Anterior cingulate cortex (tissue), 58 donors: ENCODE measurements around the gene CYP27B1.

Source experiments
- DNase-seq, 58 donors: peaks; one replicate each; lab custom pipeline; 2025; lab: John Stamatoyannopoulos, UW

Gene CYP27B1

DNA sequence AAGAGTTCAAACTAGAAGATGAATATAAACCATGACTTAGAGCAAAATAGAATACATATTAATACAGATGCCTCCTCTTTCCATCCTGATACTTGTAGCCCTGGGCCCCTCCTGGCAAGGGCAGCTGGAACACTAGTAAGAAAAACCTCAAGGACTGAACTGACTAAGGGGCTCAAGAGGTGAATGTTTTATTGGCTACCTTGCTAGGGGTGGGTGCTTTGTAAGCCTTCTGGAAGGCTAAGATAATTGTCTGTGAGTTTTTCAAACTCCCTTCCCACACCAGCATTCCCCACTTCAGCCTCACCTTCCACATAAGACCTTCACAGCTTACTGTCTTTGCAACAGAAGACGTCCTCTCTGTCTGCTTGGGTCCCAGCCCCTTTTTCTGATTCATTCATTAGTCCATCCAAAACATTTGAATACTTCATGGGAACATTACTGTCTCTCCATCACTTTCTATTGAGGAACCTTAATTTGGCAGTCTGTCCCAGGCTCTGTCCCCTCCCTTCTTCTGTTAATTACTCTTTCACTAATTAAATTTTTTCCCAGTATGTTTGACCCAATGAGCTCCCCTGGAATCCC is 13.0 kb downstream of the CYP27B1 start:
- no peak for DNase-seq

DNA sequence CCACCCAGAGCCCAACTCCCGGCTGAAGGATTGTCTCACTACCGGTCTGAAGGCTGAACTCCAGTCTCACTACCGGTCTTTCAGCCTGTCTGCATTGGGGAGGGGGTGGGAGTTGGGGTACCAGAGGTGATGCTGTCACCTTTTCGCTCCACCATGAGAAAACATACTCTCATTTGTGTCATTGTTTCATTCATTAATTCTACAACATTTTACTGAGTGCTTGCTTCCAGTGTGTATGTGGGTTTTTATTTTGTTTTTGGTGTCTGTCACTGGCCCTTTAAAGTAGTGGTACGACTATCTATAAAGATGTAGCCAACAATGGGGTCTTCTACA is 14.2 kb downstream of the CYP27B1 start:
- no peak for DNase-seq

DNA sequence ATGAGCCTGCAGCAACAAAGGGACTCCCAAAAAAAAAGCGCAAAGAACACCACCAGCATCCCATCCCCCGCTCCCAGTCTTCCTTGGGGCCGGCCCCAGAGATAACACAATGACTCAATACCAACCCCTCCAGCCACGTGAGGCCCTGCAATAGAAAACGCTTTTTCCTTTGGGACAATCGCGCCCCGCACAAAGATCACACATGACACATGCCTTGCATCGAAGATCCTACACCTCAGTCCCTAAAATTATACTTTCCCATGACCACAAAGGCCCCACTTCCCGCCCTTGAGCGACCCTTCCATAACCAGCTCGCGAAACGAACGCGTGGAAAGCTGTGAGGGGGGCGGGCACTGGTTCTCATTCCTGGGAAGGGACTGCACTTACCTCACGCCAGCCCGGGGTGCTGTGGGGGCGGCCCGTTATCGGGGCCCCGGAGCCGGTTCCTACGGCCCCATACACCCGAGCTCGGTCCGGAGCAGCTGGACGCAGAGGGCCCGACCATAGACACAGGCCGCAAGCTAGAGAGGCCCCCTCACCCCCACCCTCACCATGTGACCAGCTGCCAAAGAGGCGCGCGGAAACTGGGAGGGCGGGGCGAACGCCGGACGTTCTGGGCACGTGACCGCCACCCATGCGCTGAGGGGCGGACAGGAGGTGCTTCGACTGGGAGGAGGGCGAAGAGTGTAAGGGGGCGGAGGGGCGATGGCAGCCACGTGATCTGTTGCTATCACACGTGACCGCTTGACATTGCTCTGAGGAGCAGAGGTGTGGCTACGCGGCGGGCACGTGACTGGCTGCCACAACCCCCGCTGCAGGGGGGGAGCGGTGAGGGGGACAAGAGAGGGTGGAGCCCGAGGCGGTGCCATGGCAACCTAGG is 14.8 kb downstream of the CYP27B1 start, which contains the start of gene CDK4:
Gene CDK4, minus strand, starts transcription at position 523 of the 880 bp plus-strand sequence. CDS start 593 bp downstream, outside the sequence.
- DNase-seq: peak; percentile 94 to 100 (median 100)

DNA sequence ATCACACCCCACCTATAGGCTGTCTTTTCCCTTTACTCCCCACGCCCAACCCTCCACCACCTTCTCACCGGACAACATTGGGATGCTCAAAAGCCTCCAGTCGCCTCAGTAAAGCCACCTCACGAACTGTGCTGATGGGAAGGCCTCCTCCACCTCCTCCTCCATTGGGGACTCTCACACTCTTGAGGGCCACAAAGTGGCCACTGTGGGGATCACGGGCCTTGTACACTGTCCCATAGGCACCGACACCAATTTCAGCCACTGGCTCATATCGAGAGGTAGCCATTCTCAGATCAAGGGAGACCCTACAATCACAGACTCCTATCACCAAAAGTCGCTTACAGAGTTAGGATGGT is 15.5 kb downstream of the CYP27B1 start:
- DNase-seq: no peak

DNA sequence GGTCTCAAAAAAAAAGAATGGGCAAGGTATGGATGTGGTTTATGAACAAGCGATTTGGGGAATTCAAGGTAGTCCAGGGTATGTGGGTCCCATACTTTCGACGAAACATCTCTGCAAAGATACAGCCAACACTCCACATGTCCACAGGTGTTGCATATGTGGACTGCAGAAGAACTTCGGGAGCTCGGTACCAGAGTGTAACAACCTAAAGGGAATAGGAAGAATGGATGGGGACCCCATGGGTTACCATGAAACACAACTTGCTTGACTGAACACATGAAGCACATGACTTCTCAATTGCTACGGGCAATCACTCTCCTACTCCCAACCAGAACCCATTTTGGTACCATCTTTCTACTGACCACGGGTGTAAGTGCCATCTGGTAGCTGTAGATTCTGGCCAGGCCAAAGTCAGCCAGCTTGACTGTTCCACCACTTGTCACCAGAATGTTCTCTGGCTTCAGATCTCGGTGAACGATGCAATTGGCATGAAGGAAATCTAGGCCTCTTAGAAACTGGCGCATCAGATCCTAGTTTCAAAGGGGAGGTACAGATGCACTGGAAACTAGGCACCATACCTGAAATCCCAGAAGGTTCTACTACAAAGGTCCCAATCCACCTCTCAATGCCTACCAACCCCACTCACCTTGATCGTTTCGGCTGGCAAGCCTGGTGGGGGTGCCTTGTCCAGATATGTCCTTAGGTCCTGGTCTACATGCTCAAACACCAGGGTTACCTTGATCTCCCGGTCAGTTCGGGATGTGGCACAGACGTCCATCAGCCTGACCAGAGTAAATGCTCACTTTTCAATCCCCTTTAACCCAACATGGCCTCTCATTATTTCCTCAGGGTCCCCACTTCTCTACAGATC is 16.1 kb downstream of the CYP27B1 start:
- DNase-seq: no peak

DNA sequence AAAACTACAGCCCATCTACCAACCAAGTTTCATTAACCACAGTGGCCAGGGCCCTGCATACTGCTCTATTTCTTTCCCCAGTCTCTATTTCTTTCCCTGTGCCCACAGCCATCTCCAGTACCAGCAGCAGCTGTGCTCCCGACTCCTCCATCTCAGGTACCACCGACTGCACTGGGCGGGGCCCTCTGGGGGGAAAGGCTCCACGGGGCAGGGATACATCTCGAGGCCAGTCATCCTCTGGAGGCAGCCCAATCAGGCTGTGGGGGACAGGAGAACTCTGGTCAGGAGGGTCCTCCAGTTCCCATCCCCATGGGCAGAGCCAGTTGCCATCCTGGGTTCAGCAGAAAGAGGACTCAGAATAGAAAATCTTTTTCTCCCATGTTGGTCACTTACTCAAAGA is 17.8 kb downstream of the CYP27B1 start:
- no peak for DNase-seq

DNA sequence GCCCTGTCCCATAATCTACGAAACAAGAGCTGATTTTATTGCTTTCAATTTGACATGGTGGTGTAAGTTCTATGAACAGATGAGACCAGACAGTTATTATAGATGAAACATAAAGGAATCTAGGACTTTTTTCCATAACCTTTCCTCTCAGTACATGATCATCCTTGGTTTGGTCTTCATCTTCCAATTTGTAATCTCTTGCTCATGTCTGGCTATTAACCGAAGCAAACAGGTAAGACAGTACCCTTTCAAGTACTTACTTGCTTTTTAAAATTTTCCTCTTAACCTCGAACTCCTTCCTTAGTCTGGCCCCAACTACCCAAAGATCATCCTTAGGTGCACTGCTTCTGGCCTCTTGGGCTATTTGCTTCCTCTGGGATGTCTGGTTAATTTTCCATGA is 20.9 kb downstream of the CYP27B1 start:
- DNase-seq: no peak

DNA sequence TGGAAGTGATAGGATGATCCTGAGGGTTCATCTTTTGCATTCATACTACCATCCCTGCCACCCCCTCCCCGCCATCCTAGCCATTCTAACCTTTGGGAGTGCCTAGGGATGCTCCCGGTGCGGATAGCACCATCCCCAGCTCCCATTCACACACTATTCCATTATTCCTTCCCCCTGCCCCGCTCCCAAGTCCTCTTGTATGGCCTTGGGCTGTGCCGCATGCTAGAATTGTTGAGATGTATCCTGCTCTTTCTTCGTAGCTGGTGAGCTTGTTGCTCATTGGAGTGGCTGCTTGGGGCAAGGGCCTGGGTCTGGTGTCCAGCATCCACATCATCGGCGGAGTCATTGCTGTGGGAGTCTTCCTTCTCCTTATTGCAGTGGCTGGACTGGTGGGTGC is 21.4 kb downstream of the CYP27B1 start:
- DNase-seq: peak in 1 of 58 donors; percentile 59

DNA sequence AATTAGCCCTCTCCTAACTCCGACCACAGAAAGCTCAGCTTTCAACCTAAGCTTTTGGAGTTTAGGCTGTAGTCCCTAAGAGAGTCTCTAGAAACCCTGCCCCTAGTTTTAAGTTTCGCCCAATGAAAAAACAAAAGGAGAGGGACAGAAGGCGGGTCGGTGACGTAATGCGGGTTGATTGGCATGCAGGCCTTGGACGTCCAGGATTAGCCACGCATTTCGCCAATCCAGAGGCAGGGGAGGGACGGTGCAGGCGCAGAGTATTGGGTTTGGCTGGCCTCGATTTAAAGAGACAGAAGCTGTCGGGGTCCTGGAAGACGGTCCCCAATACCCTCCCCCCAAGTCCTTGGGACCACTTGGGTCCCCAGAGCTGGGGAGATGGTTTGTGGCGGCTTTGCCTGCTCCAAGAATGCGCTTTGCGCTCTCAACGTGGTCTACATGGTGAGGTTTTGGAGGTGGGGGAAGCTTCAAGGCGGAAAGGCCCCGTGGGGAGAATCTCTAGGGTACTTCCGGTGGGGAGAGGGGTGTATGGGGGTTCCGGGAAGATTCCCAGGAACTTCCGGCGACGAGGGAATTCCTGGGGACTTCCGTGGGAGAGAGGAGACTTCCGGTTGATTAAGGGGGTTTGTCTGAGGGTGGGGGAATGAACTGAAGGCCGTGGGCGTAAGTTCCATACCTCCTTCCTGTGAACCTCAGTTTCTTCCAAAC is 21.9 kb downstream of the CYP27B1 start, which contains the start of gene TSPAN31:
Gene TSPAN31, plus strand, starts transcription at position 263 of the 708 bp plus-strand sequence. Its CDS starts 116 bp downstream, at position 379.
- DNase-seq: peak; percentile 60 to 99 (median 94)

DNA sequence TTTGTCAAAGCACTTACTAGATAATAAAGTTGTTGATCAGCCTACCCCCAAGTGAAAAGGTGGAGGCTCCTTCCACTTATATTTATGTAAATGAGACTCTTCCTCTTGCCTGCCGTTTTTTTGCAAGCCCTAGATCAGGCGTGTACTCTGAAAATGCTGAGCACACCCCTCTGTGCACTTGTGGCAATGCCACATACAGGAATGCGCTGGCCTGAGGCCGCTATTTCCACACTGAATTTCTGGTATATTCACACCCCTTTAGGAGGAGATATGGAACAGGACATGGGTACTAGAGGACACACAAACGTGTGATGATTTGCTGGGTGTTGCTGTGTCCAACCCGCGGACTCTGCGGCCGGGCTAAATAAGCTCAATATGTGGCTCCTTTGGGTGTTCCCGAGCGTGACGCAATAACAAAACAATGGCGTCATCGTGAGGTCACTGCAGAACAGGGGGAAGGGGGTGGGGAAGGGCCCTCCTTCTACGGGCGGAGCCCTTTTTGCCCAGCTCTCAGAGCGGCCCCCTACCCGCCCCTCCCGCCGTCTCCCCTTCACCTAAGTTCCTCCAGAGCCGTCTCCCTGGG is 22.6 kb downstream of the CYP27B1 start:
- DNase-seq: peak in 29 of 58 donors; percentile 49 to 90 (median 73)

DNA sequence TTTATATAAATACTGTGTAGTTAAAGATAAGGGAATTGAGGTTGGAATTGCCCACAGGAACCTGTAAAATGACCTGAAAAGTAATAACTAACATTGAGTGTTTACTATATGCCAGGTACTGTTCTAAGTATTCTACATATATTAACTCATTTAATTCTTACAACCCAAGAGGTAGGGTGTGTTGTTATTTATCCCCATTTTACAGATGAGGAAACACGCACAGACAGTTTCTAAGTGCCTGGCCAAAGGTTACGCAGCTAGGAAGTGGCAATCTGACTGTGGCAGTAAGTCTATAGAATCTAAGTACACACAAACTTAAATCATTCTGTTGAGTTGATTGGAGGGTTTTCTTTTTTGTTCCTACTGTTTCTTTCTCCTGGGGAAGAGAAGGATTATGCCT is 23.1 kb downstream of the CYP27B1 start:
- DNase-seq: no peak

DNA sequence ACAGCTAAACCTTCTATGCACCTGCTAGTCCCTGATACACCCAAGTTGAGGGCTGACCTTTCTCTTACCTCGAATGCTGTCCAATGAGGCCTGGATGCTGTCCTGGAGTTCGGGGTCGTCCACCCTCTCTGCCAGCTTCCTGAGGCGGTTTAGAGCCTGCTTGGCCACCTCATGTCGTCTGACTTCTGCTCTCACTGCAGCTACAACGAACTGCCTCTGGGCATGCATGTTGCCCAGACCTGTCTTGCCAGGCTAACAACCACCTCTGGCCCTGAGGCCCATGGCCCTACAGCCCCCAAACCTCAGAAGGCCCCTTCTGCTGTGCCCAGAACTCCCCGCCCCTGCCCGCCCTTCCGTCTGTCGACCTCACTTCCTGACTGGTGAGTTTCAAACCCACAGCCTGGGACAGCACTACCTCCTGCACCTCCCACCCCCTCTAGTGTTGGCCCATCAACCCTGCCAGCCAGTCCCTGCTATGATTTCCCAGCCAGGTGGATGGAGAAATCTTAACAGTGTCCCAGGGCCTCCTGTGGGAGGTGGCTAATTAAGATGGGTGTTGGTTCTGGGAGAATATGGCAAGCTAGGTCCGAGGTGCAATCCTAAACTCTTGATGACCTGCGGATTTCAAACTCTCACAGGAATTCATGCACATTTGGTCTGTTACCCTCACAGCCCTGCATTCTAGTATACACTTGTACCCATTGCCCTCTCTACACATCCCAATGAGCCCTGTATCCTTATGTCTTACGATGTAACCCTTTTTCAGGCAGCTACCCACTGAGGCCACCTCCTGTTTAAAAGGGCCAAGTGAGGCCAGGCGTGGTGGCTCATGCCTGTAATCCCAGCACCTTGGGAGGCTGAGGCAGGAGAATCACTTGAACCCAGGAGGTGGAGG is 24.8 kb downstream of the CYP27B1 start:
- DNase-seq: no peak

DNA sequence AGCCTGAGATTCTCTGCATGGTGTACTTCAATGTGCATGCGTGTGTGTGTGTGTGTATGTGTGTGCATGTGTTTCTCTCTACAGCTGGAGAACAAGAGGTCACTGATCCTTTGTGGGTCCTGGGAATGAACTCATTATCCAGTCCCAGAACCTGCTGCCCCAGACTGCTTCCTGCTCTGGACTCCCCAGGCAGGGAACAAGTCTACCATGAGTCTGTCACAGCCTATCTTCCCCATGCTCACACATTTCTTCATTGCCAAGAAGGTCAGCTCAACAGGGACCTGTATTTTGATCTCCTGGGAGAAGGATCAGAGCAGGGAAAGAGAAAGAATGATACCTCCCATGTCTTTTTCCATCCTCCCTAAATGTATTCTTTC is 25.5 kb downstream of the CYP27B1 start:
- no peak for DNase-seq

DNA sequence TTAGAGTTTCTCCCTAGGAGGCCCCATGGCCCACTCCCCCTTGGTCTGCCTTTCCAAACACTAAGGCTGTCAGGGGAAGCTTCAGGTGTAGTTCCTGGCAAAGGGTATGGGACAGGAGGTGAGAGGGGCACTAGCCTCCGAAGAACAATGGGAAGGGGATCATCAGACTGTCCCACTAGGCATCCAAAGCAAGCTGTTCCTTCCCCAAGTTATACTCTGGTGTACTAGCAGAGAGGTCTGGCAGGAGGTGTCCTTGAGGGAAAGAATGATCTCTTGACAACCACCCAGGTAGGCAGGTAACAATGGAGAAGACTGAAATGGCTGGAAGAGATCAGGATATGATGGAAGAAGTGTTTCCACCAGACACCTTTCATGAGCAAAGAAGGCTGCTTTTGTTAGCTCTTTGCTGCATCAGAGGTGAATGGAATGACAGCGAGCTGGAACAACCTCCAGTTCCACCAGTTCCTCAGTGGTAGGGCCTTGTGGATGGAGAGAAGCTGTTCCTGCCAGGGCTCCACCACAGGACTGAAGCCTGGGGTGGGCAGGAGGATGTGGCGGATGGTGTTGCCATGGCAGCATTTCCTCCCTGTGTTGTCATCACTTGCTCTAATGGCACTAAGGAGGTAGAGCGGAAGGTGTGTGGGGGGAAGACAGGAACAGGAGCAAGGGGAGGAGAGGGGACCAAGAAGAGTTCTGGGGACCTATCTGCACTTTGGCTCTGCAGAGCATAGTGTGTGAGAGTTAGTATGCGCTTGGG is 26.0 kb downstream of the CYP27B1 start:
- peak in 21 of 58 donors; percentile 10 to 64 (median 26) for DNase-seq

DNA sequence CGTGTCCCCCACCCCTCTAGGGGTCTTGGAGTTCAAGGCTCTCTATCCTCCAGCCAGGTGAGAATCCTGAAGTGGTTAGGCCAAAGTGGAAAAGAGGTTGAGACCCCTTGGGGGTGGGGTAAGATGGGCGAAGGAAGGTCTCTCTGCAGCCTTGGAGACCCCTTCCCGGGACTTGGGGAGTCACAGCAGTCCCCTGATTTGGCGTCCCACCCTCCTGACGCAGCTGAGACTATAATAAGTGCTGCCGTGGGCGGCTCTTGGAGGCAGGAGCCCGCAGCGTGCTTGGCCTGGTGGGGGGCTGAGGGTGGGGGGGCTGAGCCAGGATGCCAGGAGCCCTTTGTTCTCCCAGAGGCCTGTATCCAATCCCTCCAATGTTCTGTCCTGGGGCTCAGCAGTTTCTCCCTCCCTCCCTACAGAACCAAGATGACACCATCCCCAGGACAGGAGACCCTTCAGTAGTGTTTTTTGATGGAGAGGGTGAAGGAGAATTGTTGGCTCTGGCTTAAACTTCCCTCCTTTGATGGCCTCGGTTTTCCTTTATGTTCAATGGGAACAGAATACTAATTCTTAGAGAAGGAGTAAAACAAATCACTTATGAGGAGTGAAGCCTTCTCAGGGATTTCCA is 26.9 kb downstream of the CYP27B1 start:
- DNase-seq: peak in 5 of 58 donors; percentile 11 to 26 (median 17)

DNA sequence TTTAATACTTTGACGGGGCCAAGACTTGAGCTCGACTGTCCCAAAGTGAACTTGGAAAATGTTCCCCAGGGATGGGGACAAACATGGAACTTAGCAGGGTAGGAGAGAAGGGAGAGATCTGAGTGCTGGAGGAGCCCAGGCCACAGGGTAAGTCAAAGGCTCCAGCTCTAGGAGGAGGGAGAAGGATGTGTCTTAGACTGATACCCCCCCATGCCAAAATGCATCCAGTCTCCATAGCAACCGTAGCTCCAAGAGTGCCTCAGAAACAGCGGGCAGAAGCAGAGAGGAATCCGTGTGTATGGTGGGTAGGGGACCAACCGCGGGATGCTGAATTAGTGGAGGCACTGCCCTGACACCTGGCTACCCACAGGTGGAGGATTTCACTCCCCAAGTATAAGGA is 27.5 kb downstream of the CYP27B1 start:
- DNase-seq: peak in 5 of 58 donors; percentile 5 to 24 (median 15)

DNA sequence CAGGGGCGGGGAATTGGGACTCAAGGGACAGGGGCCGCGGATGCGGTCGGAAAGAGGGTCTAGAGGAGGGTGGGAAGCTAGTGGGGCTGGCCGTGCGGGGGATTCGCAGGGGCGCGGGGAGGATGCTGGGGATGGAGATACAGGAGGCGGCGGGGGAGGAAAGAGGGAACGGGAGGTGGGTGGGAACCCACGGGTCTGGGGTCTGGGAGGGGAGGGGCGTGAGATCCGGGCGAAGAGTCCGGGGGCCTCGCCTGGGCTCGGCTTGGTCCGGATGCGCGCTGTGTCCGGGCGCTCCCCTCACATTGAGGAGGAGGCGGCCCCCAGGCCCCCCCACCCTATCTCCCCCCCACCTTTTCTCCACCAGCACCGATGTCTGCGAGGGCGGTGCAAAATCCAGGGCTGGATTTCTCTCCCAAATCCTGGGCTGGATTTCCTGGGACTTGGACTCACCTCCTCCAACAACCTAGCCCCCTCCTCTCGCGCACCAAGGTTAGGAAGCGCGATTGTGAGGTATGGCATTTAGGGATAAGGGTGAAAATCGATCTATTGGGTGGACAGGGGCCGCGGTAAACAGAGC is 28.1 kb downstream of the CYP27B1 start, which contains the start of gene AGAP2:
Gene AGAP2, minus strand, starts transcription at position 82 of the 577 bp plus-strand sequence. CDS start 496 bp downstream, outside the sequence.
- DNase-seq: peak in 35 of 58 donors; percentile 12 to 74 (median 42)
